ENCODE measurements around the gene HCN4. TPM values are rescaled to one million over a fixed set of nuclear protein-coding genes. Genes with fewer than 3 reads are reported as not detected.

Gene HCN4
- total and polyA plus RNA-seq, 2 donors (not counting 1 experiment from before 2014, with no cell fraction given): not detected

- Histone ChIP-seq H3K4me3 (replicated peaks in 1 of 4; ENCODE audit: control extremely low read depth in 1 of 4, insufficient read depth in 1 of 4, low read depth in 3 of 4, low read length in 4 of 4) (no peak overlapping the region), H3K36me3 (ENCODE audit: control insufficient read depth, insufficient read depth, low read length) (no peaks in the 10 kb centered on the region), H3K27ac (ENCODE audit: insufficient read depth, low read length) (no peak overlapping the region), H4K20me1 (ENCODE audit: control insufficient read depth, extremely low read depth, insufficient read depth, low read length) (no peaks in the 10 kb centered on the region), H3K9me3 (ENCODE audit: control insufficient read depth, insufficient read depth, low read depth, low read length) (no peaks in the 10 kb centered on the region), H3K27me3 (ENCODE audit: control insufficient read depth, insufficient read depth, low read length) (no peaks in the 10 kb centered on the region), H3K9ac (ENCODE audit: insufficient read depth, low read length) (no peak overlapping the region), H3K4me2 (ENCODE audit: extremely low read depth, insufficient read depth, low read length) (no peak overlapping the region), H3K79me2 (ENCODE audit: control insufficient read depth, insufficient read depth, low read length) (no peaks in the 10 kb centered on the region), H2AFZ (ENCODE audit: low read length) (no peak overlapping the region), H3K4me1 (ENCODE audit: control insufficient read depth, extremely low read depth, insufficient read depth, low read length) (no peaks in the 10 kb centered on the region)
- no peak for DNase-seq (ENCODE audit: low read depth in 2 of 2)
- TF ChIP-seq CTCF (conservative IDR thresholded peaks at IDR 0.05 in 1 of 2, IDR thresholded peaks at IDR 0.05 in 1 of 2; ENCODE audit: low read depth in 1 of 2, low read length in 2 of 2) (no peak), EZH2 (IDR thresholded peaks at IDR 0.05; ENCODE audit: low read length, missing control alignments) (no peak)
These were observed 45.3 kb downstream of the HCN4 start for GRCh38 chr15:73323374-73323955.

- Histone ChIP-seq H3K4me3 (replicated peaks in 1 of 4; ENCODE audit: control extremely low read depth in 1 of 4, insufficient read depth in 1 of 4, low read depth in 3 of 4, low read length in 4 of 4) (no peak overlapping the region), H3K4me1 (ENCODE audit: control insufficient read depth, extremely low read depth, insufficient read depth, low read length) (no peaks in the 10 kb centered on the region), H3K79me2 (ENCODE audit: control insufficient read depth, insufficient read depth, low read length) (no peaks in the 10 kb centered on the region), H3K4me2 (ENCODE audit: extremely low read depth, insufficient read depth, low read length) (no peak overlapping the region), H3K9ac (ENCODE audit: insufficient read depth, low read length) (no peak overlapping the region), H3K27me3 (ENCODE audit: control insufficient read depth, insufficient read depth, low read length) (peaks cover under 1% of the 10 kb centered on the region), H2AFZ (ENCODE audit: low read length) (no peak overlapping the region), H4K20me1 (ENCODE audit: control insufficient read depth, extremely low read depth, insufficient read depth, low read length) (no peaks in the 10 kb centered on the region), H3K36me3 (ENCODE audit: control insufficient read depth, insufficient read depth, low read length) (no peaks in the 10 kb centered on the region), H3K27ac (ENCODE audit: insufficient read depth, low read length) (no peak overlapping the region), H3K9me3 (ENCODE audit: control insufficient read depth, insufficient read depth, low read depth, low read length) (no peaks in the 10 kb centered on the region)
- DNase-seq (ENCODE audit: low read depth in 2 of 2): no peak
- no peak for TF ChIP-seq EZH2 (IDR thresholded peaks at IDR 0.05; ENCODE audit: low read length, missing control alignments)
- TF ChIP-seq CTCF (conservative IDR thresholded peaks at IDR 0.05 in 1 of 2, IDR thresholded peaks at IDR 0.05 in 1 of 2; ENCODE audit: low read depth in 1 of 2, low read length in 2 of 2): no peak
These were observed 45.9 kb downstream of the HCN4 start for GRCh38 chr15:73322665-73323373.

GRCh38 chr15:73321496-73322450 lies 47.0 kb downstream of the HCN4 start:
- Histone ChIP-seq H3K9ac (ENCODE audit: insufficient read depth, low read length) (no peak overlapping the region), H3K27me3 (ENCODE audit: control insufficient read depth, insufficient read depth, low read length) (peaks cover 3% of the 10 kb centered on the region), H3K4me3 (replicated peaks in 1 of 4; ENCODE audit: control extremely low read depth in 1 of 4, insufficient read depth in 1 of 4, low read depth in 3 of 4, low read length in 4 of 4) (no peak overlapping the region), H3K27ac (ENCODE audit: insufficient read depth, low read length) (no peak overlapping the region), H3K79me2 (ENCODE audit: control insufficient read depth, insufficient read depth, low read length) (no peaks in the 10 kb centered on the region), H3K36me3 (ENCODE audit: control insufficient read depth, insufficient read depth, low read length) (no peaks in the 10 kb centered on the region), H3K4me1 (ENCODE audit: control insufficient read depth, extremely low read depth, insufficient read depth, low read length) (no peaks in the 10 kb centered on the region), H3K9me3 (ENCODE audit: control insufficient read depth, insufficient read depth, low read depth, low read length) (no peaks in the 10 kb centered on the region), H4K20me1 (ENCODE audit: control insufficient read depth, extremely low read depth, insufficient read depth, low read length) (no peaks in the 10 kb centered on the region), H3K4me2 (ENCODE audit: extremely low read depth, insufficient read depth, low read length) (no peak overlapping the region), H2AFZ (ENCODE audit: low read length) (no peak overlapping the region)
- no peak for TF ChIP-seq CTCF (conservative IDR thresholded peaks at IDR 0.05 in 1 of 2, IDR thresholded peaks at IDR 0.05 in 1 of 2; ENCODE audit: low read depth in 1 of 2, low read length in 2 of 2)
- TF ChIP-seq EZH2 (IDR thresholded peaks at IDR 0.05; ENCODE audit: low read length, missing control alignments): no peak
- no peak for DNase-seq (ENCODE audit: low read depth in 2 of 2)
